Measurements from ENCODE around the gene VPS35.
A peak's percentile ranks its signal among the peaks of the same experiment; 100 is the strongest.

The VPS35 gene

DNA sequence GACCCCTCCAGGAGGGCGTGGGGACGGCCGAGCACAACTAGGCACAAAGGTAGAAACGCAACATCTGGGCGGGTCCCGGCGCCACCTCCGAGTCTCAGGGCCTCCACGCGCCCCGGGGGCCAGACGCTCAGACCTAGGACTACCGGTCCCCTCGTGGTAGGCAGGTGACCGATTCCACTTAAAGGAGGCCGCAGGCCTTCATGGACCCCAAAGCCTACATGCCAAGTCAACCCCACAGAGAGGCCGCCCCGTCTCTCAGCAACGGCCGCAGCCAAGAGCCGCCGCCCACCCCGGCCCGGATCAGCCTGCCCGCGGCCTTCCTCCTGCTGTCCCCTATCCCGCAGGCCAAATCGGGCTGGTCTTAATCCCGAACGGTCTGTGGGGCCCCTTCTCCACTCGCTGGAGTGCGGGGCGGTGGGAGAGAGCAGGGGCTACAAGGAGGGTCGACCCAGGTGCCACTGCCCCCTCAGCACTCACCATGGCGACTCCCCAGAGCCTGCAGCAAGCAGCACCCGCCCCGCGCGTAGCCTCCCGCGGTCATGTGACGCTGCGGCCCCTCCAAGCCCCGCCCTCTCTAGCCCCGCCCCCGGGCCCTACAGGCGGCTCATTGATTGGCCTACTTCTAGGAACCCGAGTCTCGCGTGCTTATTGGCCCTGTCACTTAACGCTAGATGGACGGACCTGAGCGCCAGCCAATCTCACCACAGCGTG, at the start of gene VPS35:
Gene VPS35, minus strand, starts transcription at position 525 of the 711 bp plus-strand sequence. Its CDS starts 45 bp downstream, at position 480.
- peak; percentile 99 to 100 (median 100) for DNase-seq
- intact Hi-C loops (cut with DNase I): loop anchor here (2.0 kb wide), 1 partner anchor 142 kb away; the partner anchor contains the start of gene C16orf87

- DNase-seq: peak in 1 of 42 donors; percentile 6
- intact Hi-C loops (cut with DNase I): no loop called here
Observed at GRCh38 chr16:46737621-46738214, 48.7 kb upstream of the VPS35 start.

- intact Hi-C loops (cut with DNase I): no loop called here
- DNase-seq: peak in 1 of 42 donors; percentile 18
Observed at GRCh38 chr16:46736695-46737094, 47.7 kb upstream of the VPS35 start.

GRCh38 chr16:46733319-46733830, 44.4 kb upstream of the VPS35 start:
- intact Hi-C loops (cut with DNase I): no loop called here
- DNase-seq: peak in 3 of 42 donors; percentile 2 to 32 (median 21)

DNA sequence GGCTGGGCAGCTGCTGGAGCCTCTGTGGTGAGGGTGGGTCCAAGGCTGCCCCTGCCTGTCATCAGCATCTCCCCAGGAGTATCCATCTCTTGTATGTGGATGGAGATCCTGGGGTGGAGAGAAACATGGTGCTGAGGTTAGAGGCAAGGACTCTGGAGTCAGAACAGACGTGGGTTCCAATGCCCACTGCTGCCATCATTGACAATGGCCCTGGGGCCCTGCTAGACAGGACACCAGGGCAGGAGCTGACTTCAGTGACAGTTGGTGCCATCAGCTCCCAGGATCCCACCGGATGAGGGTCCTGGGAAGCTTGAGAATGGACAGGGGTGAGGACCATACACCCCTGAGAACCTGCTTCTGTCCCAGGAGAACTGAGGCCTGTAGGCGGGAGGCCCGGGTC, 43.6 kb upstream of the VPS35 start:
- DNase-seq: no peak
- intact Hi-C loops (cut with DNase I): no loop called here

- DNase-seq: peak in 2 of 42 donors; percentile 10 to 32
Observed at GRCh38 chr16:46731691-46732555, 42.9 kb upstream of the VPS35 start.

GRCh38 chr16:46730801-46731690, 42.1 kb upstream of the VPS35 start:
- DNase-seq: no peak
- intact Hi-C loops (cut with DNase I): no loop called here

More at GRCh38 chr16:46731691-46732555, 42.9 kb upstream of the VPS35 start:
- intact Hi-C loops (cut with DNase I): no loop called here

GRCh38 chr16:46730126-46730525, 41.1 kb upstream of the VPS35 start:
- intact Hi-C loops (cut with DNase I): no loop called here
- peak in 1 of 42 donors; percentile 11 for DNase-seq

- peak in 1 of 42 donors; percentile 11 for DNase-seq
- intact Hi-C loops (cut with DNase I): no loop called here
Observed at GRCh38 chr16:46729326-46729995, 40.5 kb upstream of the VPS35 start.

GRCh38 chr16:46728806-46729205, 39.8 kb upstream of the VPS35 start:
- DNase-seq: peak in 1 of 42 donors; percentile 7
- intact Hi-C loops (cut with DNase I): no loop called here

DNA sequence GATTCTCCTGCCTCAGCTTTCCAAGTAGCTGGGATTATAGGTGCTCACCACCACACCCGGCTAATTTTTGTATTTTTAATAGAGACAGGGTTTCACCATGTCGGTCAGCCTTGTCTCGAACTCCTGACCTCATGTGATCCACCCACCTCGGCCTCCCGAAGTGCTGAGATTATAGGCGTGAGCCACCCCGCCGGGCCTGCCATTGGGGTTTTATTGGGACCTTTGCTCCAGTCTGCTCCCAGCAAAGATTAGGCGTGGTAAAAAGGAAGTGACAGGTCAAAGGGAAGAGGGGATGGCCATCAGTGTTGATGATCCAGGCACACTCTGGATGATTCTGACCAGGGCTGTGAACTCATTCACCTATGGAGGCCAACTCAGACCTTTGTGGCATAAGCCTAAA, 38.7 kb upstream of the VPS35 start:
- DNase-seq: peak in 1 of 42 donors; percentile 20
- intact Hi-C loops (cut with DNase I): no loop called here

DNA sequence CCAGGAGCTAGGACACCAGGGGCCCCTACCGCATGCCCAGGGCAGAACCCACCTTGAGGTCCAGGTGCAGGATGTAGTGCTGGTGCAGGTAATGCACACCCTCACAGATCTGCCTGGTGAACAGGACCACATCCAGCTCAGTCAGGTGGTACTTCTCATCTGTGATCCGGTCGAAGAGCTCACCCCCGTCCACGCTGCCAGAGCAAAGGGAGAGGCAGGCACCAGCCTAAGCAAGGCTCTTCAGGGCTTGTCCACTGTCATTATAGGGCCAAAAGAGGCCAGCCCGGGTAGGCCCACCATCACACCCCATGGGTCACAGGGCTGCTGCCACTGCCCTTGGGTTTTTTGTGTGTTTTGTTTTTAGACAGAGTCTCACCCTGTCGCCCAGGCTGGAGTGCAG, 38.2 kb upstream of the VPS35 start:
- intact Hi-C loops (cut with DNase I): no loop called here
- peak in 2 of 42 donors; percentile 8 to 14 for DNase-seq

DNA sequence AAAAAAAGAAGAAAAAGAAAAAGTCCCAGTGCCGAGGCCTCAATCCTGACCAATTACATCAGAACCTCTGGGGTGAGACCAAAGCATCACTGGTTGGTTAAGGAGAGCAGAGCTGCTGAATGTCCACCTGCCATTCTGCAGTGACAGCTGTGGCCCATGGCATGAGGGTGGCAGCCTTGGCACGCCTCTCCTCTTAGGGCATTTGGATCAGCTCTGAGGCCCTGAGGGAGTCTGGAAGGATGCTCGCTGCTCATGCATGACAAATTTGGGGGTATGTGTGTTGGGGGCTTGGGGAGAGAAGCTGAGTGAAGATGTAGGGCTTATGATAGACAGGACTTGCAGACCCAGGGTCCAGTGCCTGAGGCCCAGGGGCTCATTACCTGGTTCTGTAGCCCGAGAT, 32.9 kb upstream of the VPS35 start:
- no peak for DNase-seq
- intact Hi-C loops (cut with DNase I): no loop called here

DNA sequence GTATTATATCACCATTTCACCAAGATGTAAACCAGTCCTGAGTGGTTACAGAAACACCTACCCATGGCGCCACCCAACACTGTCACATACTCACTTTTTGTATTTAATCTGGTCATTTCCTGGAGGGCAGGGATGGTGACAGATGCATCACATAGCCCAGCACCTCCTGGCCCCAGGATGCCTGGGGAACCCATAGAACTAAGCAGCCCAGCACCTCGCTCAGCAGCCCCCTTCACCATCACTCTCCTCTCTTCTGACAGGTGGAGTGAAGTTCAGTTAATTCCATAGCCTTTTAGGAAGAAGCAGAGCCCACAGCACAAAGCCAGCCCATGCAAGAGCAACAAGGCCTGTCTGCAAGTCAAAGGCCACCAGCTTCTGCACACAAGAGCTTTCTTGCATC, 31.6 kb upstream of the VPS35 start:
- intact Hi-C loops (cut with DNase I): no loop called here
- peak in 2 of 42 donors; percentile 5 to 9 for DNase-seq

DNA sequence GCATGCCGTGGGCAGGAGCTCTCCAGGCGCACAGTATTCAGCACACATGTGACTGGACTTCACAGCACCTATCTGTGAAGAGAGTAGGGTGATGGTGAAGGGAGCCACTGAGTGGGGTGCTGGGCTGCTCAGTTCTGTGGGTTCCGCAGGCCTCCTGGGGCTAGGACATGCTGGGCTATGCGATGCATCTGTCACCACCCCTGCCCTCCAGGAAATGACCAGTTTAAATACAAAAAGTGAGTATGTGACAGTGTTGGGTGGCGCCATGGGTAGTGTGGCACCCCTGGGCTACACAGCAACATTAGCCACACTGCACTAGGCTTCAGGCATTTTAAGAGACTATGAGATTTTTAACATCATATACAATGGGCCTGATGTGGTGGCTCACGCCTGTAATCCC, 30.6 kb upstream of the VPS35 start:
- intact Hi-C loops (cut with DNase I): no loop called here
- peak in 1 of 42 donors; percentile 21 for DNase-seq

DNA sequence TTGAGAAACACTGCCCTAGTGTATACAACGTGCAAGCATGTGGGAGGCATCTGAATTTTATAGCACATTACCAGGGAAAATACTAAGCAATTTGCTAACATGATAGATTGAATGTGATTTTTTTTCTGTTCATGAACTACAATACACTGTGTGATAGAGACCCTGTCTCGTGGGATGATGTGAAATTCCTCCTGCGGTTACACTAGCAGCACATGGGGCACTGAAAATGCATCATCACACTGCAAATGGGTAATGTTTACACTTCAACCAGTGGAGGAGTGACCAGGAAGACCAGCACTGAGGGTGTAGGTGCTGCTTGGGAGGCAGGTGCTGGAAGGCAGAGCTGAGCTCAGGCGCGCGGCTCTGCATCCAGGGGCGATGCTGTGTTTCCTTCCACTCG, 29.2 kb upstream of the VPS35 start:
- intact Hi-C loops (cut with DNase I): no loop called here
- peak in 1 of 42 donors; percentile 18 for DNase-seq

DNA sequence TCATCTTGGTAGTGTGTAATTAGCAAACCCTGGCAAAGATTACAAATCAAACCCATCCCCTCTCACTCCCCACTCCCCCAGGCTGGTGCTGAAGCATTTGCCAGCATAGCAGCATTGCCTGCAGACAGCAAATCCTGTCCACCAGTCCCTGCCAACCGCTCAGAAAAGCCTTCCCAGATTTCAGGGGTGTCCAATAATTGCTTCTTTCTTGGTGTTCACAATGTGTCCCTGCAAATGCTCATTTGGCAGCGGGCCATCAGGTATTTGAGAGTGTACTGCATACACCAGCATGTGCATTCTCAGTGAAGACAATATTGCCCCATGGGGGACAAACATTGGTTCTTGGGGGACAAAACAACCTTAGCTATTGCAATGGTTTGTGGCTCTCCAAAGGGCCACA, 28.7 kb upstream of the VPS35 start:
- DNase-seq: peak in 1 of 42 donors; percentile 7
- intact Hi-C loops (cut with DNase I): no loop called here

GRCh38 chr16:46715769-46716305, 26.9 kb upstream of the VPS35 start:
- intact Hi-C loops (cut with DNase I): no loop called here
- DNase-seq: peak in 1 of 42 donors; percentile 34
